Astrocyte (in vitro differentiated cells and primary cell): ENCODE results near the gene RAB8A. TPM values are rescaled to one million over a fixed set of nuclear protein-coding genes. Genes with fewer than 3 reads are reported as not detected.

ENCODE experiments used
- DNase-seq: peaks from one replicate; pipeline ENCODE4 v3.0.0-alpha.2; 2010; ENCODE audit warnings: low read depth
- FAIRE-seq: peaks from 2 replicates; lab custom pipeline; 2011; peaks lifted over from hg19 to GRCh38; lab: Jason Lieb, UNC
- H2AFZ ChIP-seq: 2 replicates; pipeline ENCODE4 v1.6.0; 2012; ENCODE audit warnings: low read depth, low read length, inconsistent platforms
- H3K27ac ChIP-seq: 2 replicates; pipeline ENCODE4 v1.5.1; 2011; ENCODE audit warnings: low read depth, low read length, inconsistent platforms
- H3K27me3 ChIP-seq: 2 replicates; pipeline ENCODE4 v1.6.0; 2011; ENCODE audit warnings: low read length, inconsistent platforms; ENCODE audit not compliant: insufficient read depth
- H3K36me3 ChIP-seq: 2 replicates; pipeline ENCODE4 v1.5.1; 2011; ENCODE audit warnings: low read length, inconsistent platforms; ENCODE audit not compliant: insufficient read depth
- H3K4me1 ChIP-seq: 2 replicates; pipeline ENCODE4 v1.5.1; 2011; ENCODE audit warnings: low read length, inconsistent platforms; ENCODE audit not compliant: insufficient read depth
- H3K4me2 ChIP-seq: 2 replicates; pipeline ENCODE4 v1.6.0; 2012; ENCODE audit warnings: low read length, inconsistent platforms
- H3K4me3 ChIP-seq: 2 replicates; pipeline ENCODE4 v1.5.1; 2011; ENCODE audit warnings: low read depth, mild to moderate bottlenecking, low read length, inconsistent platforms; ENCODE audit not compliant: insufficient read depth
- H3K79me2 ChIP-seq: 2 replicates; pipeline ENCODE4 v1.6.0; 2012; ENCODE audit warnings: mild to moderate bottlenecking, low read length, inconsistent platforms; ENCODE audit not compliant: insufficient read depth
- H3K9ac ChIP-seq: 2 replicates; pipeline ENCODE4 v1.6.0; 2012; ENCODE audit warnings: mild to moderate bottlenecking, low read length, inconsistent platforms
- H3K9me3 ChIP-seq: 2 replicates; pipeline ENCODE4 v1.5.1; 2012; ENCODE audit warnings: low read depth, mild to moderate bottlenecking, low read length, inconsistent platforms; ENCODE audit not compliant: insufficient read depth
- H4K20me1 ChIP-seq: 2 replicates; pipeline ENCODE4 v1.6.0; 2012; ENCODE audit warnings: low read length, inconsistent platforms; ENCODE audit not compliant: insufficient read depth
- H3K27ac Mint-ChIP-seq: one replicate; pipeline ENCODE4 v1.8.0; 2021; ENCODE audit warnings: mild to moderate bottlenecking, mixed read lengths; ENCODE audit not compliant: unreplicated experiment
- H3K27me3 Mint-ChIP-seq: one replicate; pipeline ENCODE4 v1.8.0; 2021; ENCODE audit warnings: low read depth, mixed read lengths; ENCODE audit not compliant: unreplicated experiment
- H3K36me3 Mint-ChIP-seq: one replicate; pipeline ENCODE4 v1.8.0; 2021; ENCODE audit warnings: low read depth, mixed read lengths; ENCODE audit not compliant: unreplicated experiment
- H3K4me1 Mint-ChIP-seq: one replicate; pipeline ENCODE4 v1.8.0; 2021; ENCODE audit warnings: low read depth, mixed read lengths; ENCODE audit not compliant: unreplicated experiment
- H3K4me3 Mint-ChIP-seq: one replicate; pipeline ENCODE4 v1.8.0; 2021; ENCODE audit warnings: mild to moderate bottlenecking, moderate library complexity, mixed read lengths; ENCODE audit not compliant: unreplicated experiment
- H3K9me3 Mint-ChIP-seq: one replicate; pipeline ENCODE4 v1.8.0; 2021; ENCODE audit warnings: mild to moderate bottlenecking, mixed read lengths; ENCODE audit not compliant: unreplicated experiment
- EZH2 ChIP-seq: IDR thresholded peaks from 2 replicates; pipeline ENCODE4 v1.6.1; 2012; ENCODE audit warnings: mild to moderate bottlenecking, low read length, inconsistent platforms; ENCODE audit not compliant: insufficient read depth
- total RNA-seq: library from RNA; stranded (reverse); gene quantifications from 2 replicates; pipeline ENCODE4 v1.2.1, GENCODE V29; 2021
- TF ChIP-seq, protein P1 (sequence below): IDR thresholded peaks from 2 replicates; pipeline ENCODE4 v1.5.1; 2011; ENCODE audit warnings: low read depth, mild to moderate bottlenecking, inconsistent platforms, low read length, moderate library complexity; ENCODE audit not compliant: insufficient read depth

RAB8A gene
- total RNA-seq, 1 donor from 2014 or later: 80.5 TPM

- Histone ChIP-seq H3K9me3 (no peaks in the 10 kb centered on the region), H3K27ac (no peak overlapping the region), H3K4me3 (no peak overlapping the region), H3K79me2 (no peaks in the 10 kb centered on the region), H4K20me1 (peaks cover 23% of the 10 kb centered on the region), H3K4me1 (no peaks in the 10 kb centered on the region), H2AFZ (no peak overlapping the region), H3K9ac (no peak overlapping the region), H3K27me3 (no peaks in the 10 kb centered on the region), H3K36me3 (peaks cover 24% of the 10 kb centered on the region), H3K4me2 (no peak overlapping the region)
- Mint-ChIP-seq H3K27me3 (no peaks in the 10 kb centered on the region), H3K27ac (no peak overlapping the region), H3K9me3 (peaks cover 3% of the 10 kb centered on the region), H3K4me1 (no peaks in the 10 kb centered on the region), H3K36me3 (peaks cover 27% of the 10 kb centered on the region), H3K4me3 (peak overlapping the region; percentile 40)
- DNase-seq (no peak), FAIRE-seq (no peak)
- TF ChIP-seq, protein P1, sequence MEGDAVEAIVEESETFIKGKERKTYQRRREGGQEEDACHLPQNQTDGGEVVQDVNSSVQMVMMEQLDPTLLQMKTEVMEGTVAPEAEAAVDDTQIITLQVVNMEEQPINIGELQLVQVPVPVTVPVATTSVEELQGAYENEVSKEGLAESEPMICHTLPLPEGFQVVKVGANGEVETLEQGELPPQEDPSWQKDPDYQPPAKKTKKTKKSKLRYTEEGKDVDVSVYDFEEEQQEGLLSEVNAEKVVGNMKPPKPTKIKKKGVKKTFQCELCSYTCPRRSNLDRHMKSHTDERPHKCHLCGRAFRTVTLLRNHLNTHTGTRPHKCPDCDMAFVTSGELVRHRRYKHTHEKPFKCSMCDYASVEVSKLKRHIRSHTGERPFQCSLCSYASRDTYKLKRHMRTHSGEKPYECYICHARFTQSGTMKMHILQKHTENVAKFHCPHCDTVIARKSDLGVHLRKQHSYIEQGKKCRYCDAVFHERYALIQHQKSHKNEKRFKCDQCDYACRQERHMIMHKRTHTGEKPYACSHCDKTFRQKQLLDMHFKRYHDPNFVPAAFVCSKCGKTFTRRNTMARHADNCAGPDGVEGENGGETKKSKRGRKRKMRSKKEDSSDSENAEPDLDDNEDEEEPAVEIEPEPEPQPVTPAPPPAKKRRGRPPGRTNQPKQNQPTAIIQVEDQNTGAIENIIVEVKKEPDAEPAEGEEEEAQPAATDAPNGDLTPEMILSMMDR: no peak
- no peak for TF ChIP-seq EZH2
These were observed 15.4 kb downstream of the RAB8A start for GRCh38 chr19:16127080-16127479.

- Mint-ChIP-seq H3K27ac (no peak overlapping the region), H3K36me3 (peaks cover 30% of the 10 kb centered on the region), H3K4me3 (no peak overlapping the region), H3K4me1 (no peaks in the 10 kb centered on the region), H3K9me3 (peaks cover 3% of the 10 kb centered on the region), H3K27me3 (no peaks in the 10 kb centered on the region)
- TF ChIP-seq, protein P1: no peak
- TF ChIP-seq EZH2: no peak
- no peaks in the 10 kb centered on the region for H3K9me3 ChIP-seq
- no peaks in the 10 kb centered on the region for H3K79me2 ChIP-seq
- no peak overlapping the region for H3K9ac ChIP-seq
- no peak for FAIRE-seq
- H3K4me1 ChIP-seq: no peaks in the 10 kb centered on the region
- no peaks in the 10 kb centered on the region for H3K27me3 ChIP-seq
- peaks cover 21% of the 10 kb centered on the region for H3K36me3 ChIP-seq
- no peak for DNase-seq
- H4K20me1 ChIP-seq: peaks cover 21% of the 10 kb centered on the region
- H3K4me2 ChIP-seq: no peak overlapping the region
- H3K4me3 ChIP-seq: no peak overlapping the region
- no peak overlapping the region for H2AFZ ChIP-seq
- H3K27ac ChIP-seq: no peak overlapping the region
These were observed 16.2 kb downstream of the RAB8A start for GRCh38 chr19:16127776-16128371.

DNA sequence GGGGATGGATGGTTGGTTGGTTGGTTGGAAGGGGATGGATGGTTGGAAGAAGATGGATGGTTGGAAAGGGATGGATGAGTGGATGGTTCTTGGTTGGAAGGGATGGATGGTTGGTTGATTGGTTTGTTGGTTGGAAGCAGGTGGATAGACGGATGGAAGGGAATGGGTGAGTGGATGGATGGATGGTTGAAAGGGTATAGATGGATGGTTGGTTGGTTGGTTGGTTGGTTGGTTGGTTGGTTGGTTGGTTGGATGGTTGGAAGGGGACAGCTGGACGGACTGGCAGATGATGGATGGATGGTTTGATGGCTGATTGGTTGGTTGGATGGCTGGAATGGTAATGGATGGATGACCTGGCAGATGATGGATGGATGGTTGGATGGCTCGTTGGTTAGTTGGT lies 20.0 kb downstream of the RAB8A start:
- Histone ChIP-seq H3K9ac (no peak overlapping the region), H2AFZ (no peak overlapping the region), H3K9me3 (no peaks in the 10 kb centered on the region), H3K4me1 (no peaks in the 10 kb centered on the region), H3K27me3 (no peaks in the 10 kb centered on the region), H3K79me2 (no peaks in the 10 kb centered on the region), H3K27ac (no peak overlapping the region), H3K4me2 (no peak overlapping the region), H4K20me1 (peaks cover 19% of the 10 kb centered on the region), H3K36me3 (peaks cover 19% of the 10 kb centered on the region), H3K4me3 (no peak overlapping the region)
- DNase-seq: no peak
- FAIRE-seq: no peak
- Mint-ChIP-seq H3K27me3 (no peaks in the 10 kb centered on the region), H3K27ac (no peak overlapping the region), H3K4me1 (no peaks in the 10 kb centered on the region), H3K36me3 (peaks cover 35% of the 10 kb centered on the region), H3K9me3 (peaks cover 3% of the 10 kb centered on the region), H3K4me3 (no peak overlapping the region)
- TF ChIP-seq EZH2: no peak
- TF ChIP-seq, protein P1: no peak
